ENCODE results near the gene UBE2J2.

DNA sequence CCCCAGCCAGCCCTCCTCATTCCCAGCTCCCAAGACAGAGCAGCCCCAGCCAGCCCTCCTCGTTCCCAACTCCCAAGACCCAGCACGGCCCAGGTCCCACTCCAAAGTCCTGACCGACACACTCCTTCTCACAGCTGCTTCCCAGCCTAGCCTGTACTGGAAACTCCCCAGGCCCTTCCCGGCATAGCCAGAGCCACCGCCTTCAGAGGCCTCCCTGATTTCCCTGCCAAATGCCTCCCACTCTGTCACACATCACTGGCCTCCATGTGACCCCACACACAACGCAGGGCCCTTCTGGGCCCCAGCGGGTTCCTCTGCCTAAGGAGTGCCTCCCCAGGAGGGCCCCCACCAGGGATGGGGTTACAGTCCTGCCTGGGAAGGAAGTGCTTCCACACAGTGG lies 2.8 kb downstream of the UBE2J2 start:
- TF ChIP-seq, protein P1, sequence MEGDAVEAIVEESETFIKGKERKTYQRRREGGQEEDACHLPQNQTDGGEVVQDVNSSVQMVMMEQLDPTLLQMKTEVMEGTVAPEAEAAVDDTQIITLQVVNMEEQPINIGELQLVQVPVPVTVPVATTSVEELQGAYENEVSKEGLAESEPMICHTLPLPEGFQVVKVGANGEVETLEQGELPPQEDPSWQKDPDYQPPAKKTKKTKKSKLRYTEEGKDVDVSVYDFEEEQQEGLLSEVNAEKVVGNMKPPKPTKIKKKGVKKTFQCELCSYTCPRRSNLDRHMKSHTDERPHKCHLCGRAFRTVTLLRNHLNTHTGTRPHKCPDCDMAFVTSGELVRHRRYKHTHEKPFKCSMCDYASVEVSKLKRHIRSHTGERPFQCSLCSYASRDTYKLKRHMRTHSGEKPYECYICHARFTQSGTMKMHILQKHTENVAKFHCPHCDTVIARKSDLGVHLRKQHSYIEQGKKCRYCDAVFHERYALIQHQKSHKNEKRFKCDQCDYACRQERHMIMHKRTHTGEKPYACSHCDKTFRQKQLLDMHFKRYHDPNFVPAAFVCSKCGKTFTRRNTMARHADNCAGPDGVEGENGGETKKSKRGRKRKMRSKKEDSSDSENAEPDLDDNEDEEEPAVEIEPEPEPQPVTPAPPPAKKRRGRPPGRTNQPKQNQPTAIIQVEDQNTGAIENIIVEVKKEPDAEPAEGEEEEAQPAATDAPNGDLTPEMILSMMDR (IDR thresholded peaks at IDR 0.05) = no peak
- no peak for TF ChIP-seq POLR2A (IDR thresholded peaks at IDR 0.05)
